HG03571 (cell line): ENCODE measurements around the gene ZBTB20.

Source experiments
- ATAC-seq: cut with Tn5 transposase; IDR thresholded peaks from one replicate; pipeline ENCODE4 v1.9.1; 2021; ENCODE audit not compliant: unreplicated experiment

Gene ZBTB20

DNA sequence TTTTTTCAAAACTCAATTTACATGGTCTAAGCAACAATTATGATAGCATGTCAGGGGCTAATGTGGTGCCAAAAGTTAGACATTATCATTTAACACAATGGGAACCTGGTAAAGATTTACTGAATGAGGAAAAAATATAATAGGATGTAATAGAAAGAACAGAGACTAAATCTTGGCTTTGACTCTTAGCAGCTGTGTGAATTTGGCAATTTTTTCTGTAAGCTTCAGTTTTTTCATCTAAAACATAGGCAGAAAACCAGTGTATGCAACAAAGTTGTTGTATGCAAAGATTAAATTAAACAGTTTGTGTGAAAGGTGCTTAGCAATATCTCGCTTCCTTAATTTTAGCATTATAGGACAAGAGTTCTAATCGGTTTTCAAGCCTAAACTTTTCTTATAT, 57.6 kb downstream of the ZBTB20 start:
- no peak for ATAC-seq

- ATAC-seq, result no peak
Observed at GRCh38 chr3:115087512-115087911, 59.6 kb downstream of the ZBTB20 start.

- no peak for ATAC-seq
Observed at GRCh38 chr3:115086344-115086743, 60.7 kb downstream of the ZBTB20 start.

- ATAC-seq, result no peak
Observed at GRCh38 chr3:115085197-115085865, 61.8 kb downstream of the ZBTB20 start.

DNA sequence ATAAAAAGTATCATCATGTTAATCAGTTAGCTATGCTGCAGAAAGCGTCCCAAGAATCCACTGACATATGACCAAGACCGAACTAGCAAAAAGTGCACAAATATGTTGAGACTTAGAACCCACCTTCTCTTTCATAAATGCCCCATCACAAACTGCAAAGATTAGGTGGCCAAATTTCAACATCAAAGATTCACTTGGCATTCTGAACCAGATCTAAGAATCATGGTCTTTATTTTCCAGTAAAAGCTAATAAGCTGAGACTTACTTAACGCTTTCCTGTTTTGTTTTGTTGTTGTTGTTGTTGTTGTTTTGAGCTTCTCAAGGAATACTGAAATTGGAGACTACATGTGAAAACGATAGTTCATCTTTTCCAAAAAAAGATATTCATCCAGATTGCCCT, 62.4 kb downstream of the ZBTB20 start:
- no peak for ATAC-seq

DNA sequence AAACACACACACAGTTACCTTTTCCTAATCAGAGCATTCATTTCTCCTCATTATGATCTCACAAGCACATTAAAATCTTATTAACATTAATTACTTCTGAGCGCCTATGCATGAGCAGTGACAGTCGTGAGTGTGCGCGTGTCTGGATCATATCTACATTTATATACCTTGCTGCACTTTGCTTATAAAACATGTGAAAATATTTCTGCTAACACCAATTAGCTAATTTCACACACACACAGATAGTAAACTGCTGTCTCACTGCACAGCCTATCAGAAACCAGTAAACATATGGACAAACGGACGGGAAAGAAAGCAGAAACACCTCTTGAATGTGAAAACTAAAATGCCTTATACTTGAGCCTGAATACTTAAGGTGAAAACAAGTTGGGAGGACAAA, 64.8 kb downstream of the ZBTB20 start:
- ATAC-seq, result no peak

GRCh38 chr3:115081444-115081843, 65.6 kb downstream of the ZBTB20 start:
- ATAC-seq, result no peak

DNA sequence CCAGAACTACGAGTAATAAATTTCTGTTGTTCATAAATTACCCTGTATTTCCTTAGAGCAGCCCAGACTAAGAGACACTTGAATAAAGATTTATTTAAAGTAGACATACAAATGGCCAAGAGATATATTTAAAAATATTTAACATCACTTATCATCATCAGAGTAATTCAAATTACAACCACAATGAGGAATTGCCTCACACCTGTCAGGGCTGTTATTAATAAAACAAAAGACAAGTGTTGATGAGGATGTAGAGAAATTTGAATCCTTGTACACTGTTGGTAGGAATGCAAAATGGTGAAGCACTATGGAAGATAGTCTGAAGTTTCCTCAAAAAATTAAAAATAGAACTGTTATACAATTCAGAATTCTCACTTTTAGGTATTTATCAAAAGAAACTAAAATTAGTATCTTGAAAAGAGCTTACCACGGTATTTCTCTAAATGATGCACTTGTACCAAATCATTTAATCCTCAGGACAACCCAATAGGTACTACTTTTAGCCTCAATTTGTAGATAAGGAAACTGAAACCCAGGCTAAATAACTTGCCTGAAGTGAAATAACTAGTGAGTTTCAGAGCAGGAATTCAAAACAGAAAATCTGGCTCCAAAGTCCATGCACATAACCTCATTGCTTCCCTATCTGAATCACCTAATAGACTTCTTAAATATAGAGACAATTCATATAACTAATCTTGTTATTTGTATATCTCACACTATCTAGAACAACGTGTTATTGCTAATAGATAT, 69.4 kb downstream of the ZBTB20 start:
- ATAC-seq, result no peak

GRCh38 chr3:115074502-115074901, 72.6 kb downstream of the ZBTB20 start:
- ATAC-seq, result no peak

DNA sequence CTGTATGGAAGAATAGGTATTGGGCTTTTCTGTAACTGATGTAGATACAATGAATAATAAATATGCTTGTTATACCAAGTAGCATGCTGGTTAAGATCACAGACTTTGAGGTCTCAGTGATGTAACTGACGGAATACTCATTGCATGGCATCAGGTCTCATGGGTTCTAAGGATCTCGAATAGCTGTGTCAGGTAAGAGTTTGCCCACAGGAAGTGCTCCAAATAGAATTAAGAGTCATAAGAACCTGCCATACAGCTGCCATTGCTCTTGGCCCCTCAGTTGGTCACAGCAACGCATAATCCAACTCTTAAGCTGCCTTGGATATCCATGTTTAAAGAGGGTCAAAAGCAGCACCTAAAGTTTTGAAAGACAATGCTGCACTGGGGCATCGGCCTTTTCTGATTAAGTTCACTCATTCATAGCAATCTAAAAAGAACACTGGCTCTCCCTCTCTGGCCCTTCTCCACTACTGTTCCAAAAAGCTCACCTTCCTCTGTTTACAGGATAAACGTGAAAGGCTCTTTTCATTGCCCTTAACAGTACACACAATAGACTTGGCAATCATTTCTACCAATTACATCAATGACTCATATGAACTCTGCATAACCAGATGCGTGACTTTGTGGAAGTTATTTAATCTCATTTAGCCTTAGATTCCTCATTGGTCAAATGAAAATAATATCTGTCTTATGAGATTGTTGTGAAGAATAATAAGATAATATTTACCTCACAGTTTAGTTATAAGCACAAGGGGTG, 74.6 kb downstream of the ZBTB20 start:
- no peak for ATAC-seq

DNA sequence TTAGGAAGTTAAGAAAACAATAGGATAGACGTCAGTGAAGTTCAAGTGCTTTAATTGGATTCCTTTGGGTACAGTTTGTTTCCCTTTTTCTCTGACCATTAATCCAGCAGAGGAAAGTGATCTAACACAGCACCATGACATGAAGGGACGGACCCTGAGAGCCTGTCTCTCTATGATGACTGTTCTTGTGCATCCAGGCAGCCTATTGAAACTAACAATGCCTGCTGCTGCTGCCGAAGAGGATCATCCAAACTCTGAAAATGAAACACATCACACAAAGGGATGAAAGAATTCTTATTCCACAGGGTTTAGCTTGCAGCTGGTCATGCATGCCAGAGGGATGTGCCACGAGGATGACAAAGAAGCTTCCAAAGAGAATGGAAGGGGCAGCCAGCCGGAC, 75.5 kb downstream of the ZBTB20 start:
- ATAC-seq, result no peak

- no peak for ATAC-seq
Observed at GRCh38 chr3:115071166-115071565, 75.9 kb downstream of the ZBTB20 start.

GRCh38 chr3:115068799-115069198, 78.3 kb downstream of the ZBTB20 start:
- no peak for ATAC-seq

- no peak for ATAC-seq
Observed at GRCh38 chr3:115062412-115062956, 84.6 kb downstream of the ZBTB20 start.

DNA sequence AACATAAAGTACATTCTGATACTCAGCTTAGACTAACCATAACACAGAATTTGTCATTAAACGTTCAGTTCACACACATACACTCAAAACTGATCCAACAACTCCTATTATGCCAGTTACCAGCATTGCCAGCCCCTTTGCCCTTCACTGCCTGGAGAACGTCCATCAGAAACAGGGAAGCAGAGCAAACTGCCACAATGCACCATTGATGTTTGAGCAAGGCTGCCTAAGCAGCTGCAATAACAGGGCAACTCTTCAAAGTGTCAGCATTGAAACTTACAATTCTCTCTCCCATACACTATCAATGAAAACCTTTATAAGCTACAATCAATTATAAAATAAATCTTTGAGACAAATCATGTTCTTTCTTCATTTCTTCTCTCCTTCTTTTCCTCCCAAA, 85.1 kb downstream of the ZBTB20 start:
- ATAC-seq, result no peak

DNA sequence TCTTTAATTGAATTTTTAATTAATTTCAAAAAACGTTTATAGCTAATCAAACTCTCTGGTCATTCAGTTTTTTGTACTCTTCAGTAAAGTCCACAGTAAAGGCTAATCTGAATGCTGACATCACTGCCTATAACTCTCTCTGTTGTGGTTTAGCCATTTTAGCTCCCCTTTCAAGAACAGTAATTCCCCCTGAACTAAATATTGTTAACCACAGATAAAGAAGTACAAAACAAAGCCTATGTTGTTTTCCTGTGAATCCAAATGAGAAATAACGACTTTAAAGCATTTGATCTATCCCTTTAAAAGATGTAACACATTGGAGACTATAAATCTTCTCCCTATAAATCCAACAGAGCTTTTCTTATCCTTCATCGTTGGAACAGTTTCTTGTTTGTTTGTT, 94.2 kb downstream of the ZBTB20 start:
- ATAC-seq, result no peak

GRCh38 chr3:115042351-115042750, 104.7 kb downstream of the ZBTB20 start:
- no peak for ATAC-seq

DNA sequence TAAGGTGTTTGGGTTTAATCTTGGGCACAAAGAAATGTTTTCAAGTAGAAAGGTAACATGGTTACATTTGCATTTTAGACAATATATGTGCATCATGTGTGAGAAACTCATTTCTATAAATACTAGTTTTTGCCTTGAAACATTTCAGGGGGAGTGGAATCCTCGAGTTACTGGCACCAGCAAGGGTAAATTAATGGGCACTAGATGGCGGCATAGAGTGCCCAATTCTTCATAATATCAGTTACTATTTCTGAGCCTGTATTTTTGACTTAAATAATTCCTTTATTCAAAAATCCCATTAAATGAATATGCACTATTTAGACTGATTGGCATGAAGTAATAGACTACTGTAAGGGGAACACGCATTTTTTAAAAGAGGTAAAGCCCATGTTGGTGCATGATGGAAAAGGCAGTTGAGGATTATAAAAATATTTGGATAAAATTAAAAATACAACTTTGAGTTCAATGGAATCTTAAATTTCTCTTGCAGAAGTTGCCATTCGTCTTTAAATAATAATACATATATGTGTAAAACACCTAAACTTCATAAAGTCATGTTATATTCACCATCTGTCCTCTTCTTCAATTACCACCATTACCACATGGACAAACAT, 106.3 kb downstream of the ZBTB20 start:
- no peak for ATAC-seq

DNA sequence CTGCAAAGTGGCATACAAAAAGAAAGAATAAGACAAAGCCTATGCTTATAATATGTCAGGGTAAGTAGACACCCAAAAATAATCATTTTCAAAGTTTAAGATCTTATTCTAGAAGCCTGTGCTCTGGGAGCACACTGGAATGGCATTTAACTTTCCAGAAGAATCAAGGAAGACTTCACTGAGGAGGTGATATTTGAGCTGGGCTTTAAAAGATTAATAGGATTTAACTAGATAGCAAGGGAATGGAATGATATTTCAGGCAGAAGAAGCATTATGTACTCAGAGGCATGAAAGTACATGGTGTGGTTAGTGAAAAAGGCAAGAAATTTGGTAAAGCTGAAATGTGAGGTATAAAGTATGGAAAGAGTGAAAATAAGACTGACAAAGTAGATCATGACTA, 106.8 kb downstream of the ZBTB20 start:
- no peak for ATAC-seq

- ATAC-seq, result no peak
Observed at GRCh38 chr3:115038817-115039216, 108.3 kb downstream of the ZBTB20 start.

- no peak for ATAC-seq
Observed at GRCh38 chr3:115022835-115023398, 124.2 kb downstream of the ZBTB20 start.
